HepG2 (cell line): ENCODE results near the gene PTS. TPM values are rescaled to one million over a fixed set of nuclear protein-coding genes. Genes with fewer than 3 reads are reported as not detected.

Source experiments
- ATAC-seq: fragments of 200-7000 bp; cut with Tn5 transposase; 3 replicates; pipeline ENCODE4 v1.9.1; 2020; ENCODE audit warnings: mild to moderate bottlenecking, moderate library complexity
- BruUV-seq: library from RNA; stranded (reverse); fragments of 400-500 nt; replicated peaks from 2 replicates; lab custom pipeline; 2021; lab: Mats Ljungman, UMichigan
- CTCF ChIA-PET: fragments of 300-600 bp; formaldehyde crosslinking; extraction: SDS; loops from one replicate; lab custom pipeline; 2021; ENCODE audit warnings: low total read pairs, inconsistent platforms, low intra/inter-chr PET ratio; lab: Yijun Ruan, JAX
- POLR2A ChIA-PET: fragments of 350-600 bp; sonication (Branson Sonifier 250); formaldehyde crosslinking; loops from one replicate; lab custom pipeline; 2020; ENCODE audit warnings: antibody characterized with exemption, inconsistent platforms; lab: Yijun Ruan, JAX
- DNase-seq: peaks from one replicate; pipeline ENCODE4 v3.0.0-alpha.2; 2015; ENCODE audit warnings: low spot score
- FAIRE-seq: peaks from 3 replicates; lab custom pipeline; 2011; peaks lifted over from hg19 to GRCh38; lab: Jason Lieb, UNC
- H2AFZ ChIP-seq: one replicate; pipeline ENCODE4 v1.6.1; 2011; ENCODE audit warnings: low read length, inconsistent platforms
- H3K27ac ChIP-seq: fragments of 300-600 bp; 3 replicates; pipeline ENCODE4 v1.8.0; 2011; ENCODE audit warnings: mixed run types, mild to moderate bottlenecking, mixed read lengths, low read length, inconsistent platforms; ENCODE audit not compliant: insufficient read depth; ENCODE audit errors: extremely low read length
- H3K27me3 ChIP-seq, 2 experiments: fragments of 200-600 bp in 1 of 2; 2 replicates in 1 of 2; 3 replicates in 1 of 2; pipeline versions ENCODE4 v1.6.0 to v1.8.0; 2011; ENCODE audit warnings: low read length in 2 of 2, mild to moderate bottlenecking in 2 of 2, moderate library complexity in 2 of 2, inconsistent platforms in 1 of 2; ENCODE audit not compliant: insufficient read depth in 2 of 2, control insufficient read depth in 1 of 2
- H3K36me3 ChIP-seq, 2 experiments: fragments of 200-600 bp in 1 of 2; replicated peaks in 1 of 2; 2 replicates in 1 of 2; 3 replicates in 1 of 2; pipeline versions ENCODE4 v1.5.1 to v1.8.0; 2011; ENCODE audit warnings: low read length in 2 of 2, inconsistent platforms in 1 of 2; ENCODE audit not compliant: insufficient read depth in 2 of 2, control insufficient read depth in 1 of 2
- H3K4me1 ChIP-seq: 2 replicates; pipeline ENCODE4 v1.5.1; 2012; ENCODE audit warnings: low read length, inconsistent platforms; ENCODE audit not compliant: insufficient read depth
- H3K4me2 ChIP-seq: 2 replicates; pipeline ENCODE4 v1.6.0; 2011; ENCODE audit warnings: low read depth, low read length, inconsistent platforms
- H3K4me3 ChIP-seq, 3 experiments: fragments of 200-600 bp in 1 of 3; sonication (generic), shearing (Covaris generic) in 1 of 3; replicated peaks in 1 of 3; 2 replicates each; pipeline ENCODE4 v1.5.1; 2011 to 2016; ENCODE audit warnings: low read length in 3 of 3, inconsistent platforms in 2 of 3, low read depth in 2 of 3, mild to moderate bottlenecking in 2 of 3, control low read depth in 1 of 3, mixed read lengths in 1 of 3; ENCODE audit not compliant: insufficient read depth in 1 of 3
- H3K79me2 ChIP-seq: one replicate; pipeline ENCODE4 v1.6.1; 2011; ENCODE audit warnings: low read length, inconsistent platforms; ENCODE audit not compliant: insufficient read depth
- H3K9ac ChIP-seq: 2 replicates; pipeline ENCODE4 v1.6.0; 2011; ENCODE audit warnings: mild to moderate bottlenecking, low read depth, low read length, inconsistent platforms; ENCODE audit not compliant: insufficient read depth
- H3K9me3 ChIP-seq: 2 replicates; pipeline ENCODE4 v1.5.1; 2012; ENCODE audit warnings: mild to moderate bottlenecking, low read length
- H4K20me1 ChIP-seq: 2 replicates; pipeline ENCODE4 v1.6.0; 2011; ENCODE audit warnings: inconsistent platforms, mild to moderate bottlenecking, low read length, moderate library complexity; ENCODE audit not compliant: insufficient read depth
- BRF2 ChIP-seq: sonication (generic); formaldehyde crosslinking; IDR thresholded peaks from 2 replicates; pipeline ENCODE4 v1.8.1; 2022; ENCODE audit warnings: mild to moderate bottlenecking, missing genetic modification reagents
- ETV5 ChIP-seq: IDR thresholded peaks from 2 replicates; pipeline ENCODE4 v1.6.1; 2018; ENCODE audit warnings: missing biosample characterization, missing genetic modification reagents, inconsistent platforms, borderline replicate concordance
- HDAC2 ChIP-seq: sonication (generic); formaldehyde crosslinking; IDR thresholded peaks from 2 replicates; pipeline ENCODE4 v1.4.0; 2020; ENCODE audit warnings: missing genetic modification reagents
- POLR2A ChIP-seq, 2 experiments: IDR thresholded peaks; 2 replicates each; pipeline ENCODE4 v1.6.1; 2011; ENCODE audit warnings: low read depth in 2 of 2, low read length in 2 of 2, mild to moderate bottlenecking in 1 of 2, moderate library complexity in 1 of 2; ENCODE audit not compliant: insufficient read depth in 1 of 2
- TAF1 ChIP-seq: sonication (generic); formaldehyde crosslinking; IDR thresholded peaks from 2 replicates; pipeline ENCODE4 v1.4.0; 2020; ENCODE audit warnings: missing genetic modification reagents
- ZBTB10 ChIP-seq: sonication (generic); formaldehyde crosslinking; IDR thresholded peaks from 2 replicates; pipeline ENCODE4 v1.4.0; 2020; ENCODE audit warnings: missing genetic modification reagents, borderline replicate concordance
- ZFP82 ChIP-seq: sonication (generic); formaldehyde crosslinking; IDR thresholded peaks from 2 replicates; pipeline ENCODE4 v1.5.1; 2020; ENCODE audit warnings: mild to moderate bottlenecking, missing genetic modification reagents, borderline replicate concordance
- WGBS: methylation state at CpG from one replicate; pipeline ENCODE4 v1.1.6; 2017; ENCODE audit warnings: low lambda C conversion rate; 5-methylcytosine and 5-hydroxymethylcytosine counted together
- in situ Hi-C: cut with HindIII; loops from 2 replicates; pipeline ENCODE4 v1.10.0; 2017; ENCODE audit warnings: low pct_unique_long_range_greater_than_20kb; ENCODE audit not compliant: extremely low pct_ligation_motif_present
- intact Hi-C: fragments of 100-400 bp; cut with micrococcal nuclease; formaldehyde crosslinking; loops from one replicate; pipeline ENCODE4 v1.10.0; 2022; ENCODE audit not compliant: unreplicated experiment
- polyA plus RNA-seq, 8 experiments: library from polyadenylated mRNA; depleted of rRNA in 3 of 8; stranded (reverse) in 7 of 8; unstranded in 1 of 8; fragments of >200 nt; fragmentation: Illumina TruSeq in 4 of 8; extraction: Trizol in 4 of 8; gene quantifications; 2 replicates each; pipeline versions ENCODE4 v1.2.1 to v1.2.3, GENCODE V29; 2011 to 2016; ENCODE audit warnings: low read depth in 4 of 8, missing spikeins in 1 of 8, mixed read lengths in 1 of 8; ENCODE audit not compliant: insufficient read depth in 1 of 8
- total RNA-seq, 5 experiments: library from RNA; depleted of rRNA; stranded (reverse); fragments of >200 nt; fragmentation: Illumina TruSeq; extraction: Trizol; gene quantifications; 2 replicates each; pipeline ENCODE4 v1.2.3, GENCODE V29; 2016; ENCODE audit warnings: low read depth in 1 of 5
- TF ChIP-seq, protein P1 (sequence below): sonication (generic); formaldehyde crosslinking; IDR thresholded peaks from 2 replicates; pipeline ENCODE4 v1.5.1; 2020; ENCODE audit warnings: mild to moderate bottlenecking, missing genetic modification reagents, borderline replicate concordance
- TF ChIP-seq, protein P2 (sequence below), 2 experiments: IDR thresholded peaks; 2 replicates each; pipeline ENCODE4 v1.6.1; 2011 to 2012; ENCODE audit warnings: low read length in 2 of 2, borderline replicate concordance in 1 of 2, low read depth in 1 of 2, mild to moderate bottlenecking in 1 of 2, moderate library complexity in 1 of 2

Gene PTS
- total and polyA plus RNA-seq, 2 of the 13 experiments (the other 11 are each of a cell fraction or from before 2014, with no cell fraction given) = 33.6 to 49.3 TPM

GRCh38 chr11:112178428-112178827 lies 47.8 kb upstream of the PTS start:
- intact Hi-C loops = no loop called here
- Histone ChIP-seq H3K27me3 (no peaks in the 10 kb centered on the region; a peak in 1 of 5 replicates), H3K36me3 (no peaks in the 10 kb centered on the region), H3K4me3 (no peak overlapping the region), H3K9me3 (no peaks in the 10 kb centered on the region), H3K4me1 (peaks cover 13% of the 10 kb centered on the region), H3K4me2 (no peak overlapping the region), H4K20me1 (no peaks in the 10 kb centered on the region), H3K9ac (no peak overlapping the region), H3K27ac (no peak overlapping the region), H2AFZ (no peak overlapping the region), H3K79me2 (no peaks in the 10 kb centered on the region)
- no TSS peak for BruUV-seq
- WGBS = 38% methylated on average over 1 of the region's 1 CpG
- ChIA-PET POLR2A (no interaction called here), CTCF (no interaction called here)
- in situ Hi-C loops = loop anchor here (5.0 kb wide), 1 partner anchor 66 kb away; no protein-coding TSS in a partner anchor
- ATAC-seq (no peak), DNase-seq (no peak), FAIRE-seq (no peak)
- no peak for TF ChIP-seq ETV5
- no peak for TF ChIP-seq ZFP82 (CRISPR knock-in tag)
- no peak for TF ChIP-seq ZBTB10 (CRISPR knock-in tag)
- TF ChIP-seq POLR2A (IDR thresholded peaks at IDR 0.05; ENCODE audit: insufficient read depth in 1 of 2, low read depth in 2 of 2, low read length in 2 of 2) = no peak

- Histone ChIP-seq H3K27me3 (no peaks in the 10 kb centered on the region; a peak in 1 of 5 replicates), H3K27ac (no peak overlapping the region), H3K4me2 (no peak overlapping the region), H3K36me3 (no peaks in the 10 kb centered on the region), H3K4me3 (no peak overlapping the region), H4K20me1 (no peaks in the 10 kb centered on the region), H3K9me3 (no peaks in the 10 kb centered on the region), H3K79me2 (no peaks in the 10 kb centered on the region), H3K9ac (no peak overlapping the region), H3K4me1 (peaks cover 13% of the 10 kb centered on the region), H2AFZ (no peak overlapping the region)
- FAIRE-seq (no peak), ATAC-seq (no peak), DNase-seq (no peak)
- in situ Hi-C loops (loop anchor here (5.0 kb wide), 1 partner anchor 67 kb away; no protein-coding TSS in a partner anchor), intact Hi-C loops (no loop called here)
- POLR2A ChIA-PET = no interaction called here
- WGBS = 65% methylated on average over 3 of the region's 3 CpGs
- no TSS peak for BruUV-seq
- CTCF ChIA-PET = no interaction called here
- TF ChIP-seq, protein P1, sequence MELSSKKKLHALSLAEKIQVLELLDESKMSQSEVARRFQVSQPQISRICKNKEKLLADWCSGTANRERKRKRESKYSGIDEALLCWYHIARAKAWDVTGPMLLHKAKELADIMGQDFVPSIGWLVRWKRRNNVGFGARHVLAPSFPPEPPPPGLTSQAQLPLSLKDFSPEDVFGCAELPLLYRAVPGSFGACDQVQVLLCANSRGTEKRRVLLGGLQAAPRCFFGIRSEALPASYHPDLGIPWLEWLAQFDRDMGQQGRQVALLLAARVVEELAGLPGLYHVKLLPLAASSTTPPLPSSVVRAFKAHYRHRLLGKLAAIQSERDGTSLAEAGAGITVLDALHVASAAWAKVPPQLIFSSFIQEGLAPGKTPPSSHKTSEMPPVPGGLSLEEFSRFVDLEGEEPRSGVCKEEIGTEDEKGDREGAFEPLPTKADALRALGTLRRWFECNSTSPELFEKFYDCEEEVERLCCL (CRISPR knock-in tag) = no peak
- TF ChIP-seq BRF2 (CRISPR knock-in tag) (no peak), TAF1 (CRISPR knock-in tag) (no peak), HDAC2 (CRISPR knock-in tag) (no peak)
- TF ChIP-seq, protein P2, sequence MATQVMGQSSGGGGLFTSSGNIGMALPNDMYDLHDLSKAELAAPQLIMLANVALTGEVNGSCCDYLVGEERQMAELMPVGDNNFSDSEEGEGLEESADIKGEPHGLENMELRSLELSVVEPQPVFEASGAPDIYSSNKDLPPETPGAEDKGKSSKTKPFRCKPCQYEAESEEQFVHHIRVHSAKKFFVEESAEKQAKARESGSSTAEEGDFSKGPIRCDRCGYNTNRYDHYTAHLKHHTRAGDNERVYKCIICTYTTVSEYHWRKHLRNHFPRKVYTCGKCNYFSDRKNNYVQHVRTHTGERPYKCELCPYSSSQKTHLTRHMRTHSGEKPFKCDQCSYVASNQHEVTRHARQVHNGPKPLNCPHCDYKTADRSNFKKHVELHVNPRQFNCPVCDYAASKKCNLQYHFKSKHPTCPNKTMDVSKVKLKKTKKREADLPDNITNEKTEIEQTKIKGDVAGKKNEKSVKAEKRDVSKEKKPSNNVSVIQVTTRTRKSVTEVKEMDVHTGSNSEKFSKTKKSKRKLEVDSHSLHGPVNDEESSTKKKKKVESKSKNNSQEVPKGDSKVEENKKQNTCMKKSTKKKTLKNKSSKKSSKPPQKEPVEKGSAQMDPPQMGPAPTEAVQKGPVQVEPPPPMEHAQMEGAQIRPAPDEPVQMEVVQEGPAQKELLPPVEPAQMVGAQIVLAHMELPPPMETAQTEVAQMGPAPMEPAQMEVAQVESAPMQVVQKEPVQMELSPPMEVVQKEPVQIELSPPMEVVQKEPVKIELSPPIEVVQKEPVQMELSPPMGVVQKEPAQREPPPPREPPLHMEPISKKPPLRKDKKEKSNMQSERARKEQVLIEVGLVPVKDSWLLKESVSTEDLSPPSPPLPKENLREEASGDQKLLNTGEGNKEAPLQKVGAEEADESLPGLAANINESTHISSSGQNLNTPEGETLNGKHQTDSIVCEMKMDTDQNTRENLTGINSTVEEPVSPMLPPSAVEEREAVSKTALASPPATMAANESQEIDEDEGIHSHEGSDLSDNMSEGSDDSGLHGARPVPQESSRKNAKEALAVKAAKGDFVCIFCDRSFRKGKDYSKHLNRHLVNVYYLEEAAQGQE (IDR thresholded peaks at IDR 0.05; ENCODE audit: borderline replicate concordance in 1 of 2, low read depth in 1 of 2, low read length in 2 of 2) = no peak
Observed at GRCh38 chr11:112178936-112179335, 47.3 kb upstream of the PTS start.
